Left lobe of liver (tissue), 2 donors: ENCODE data around the gene KRT71. TPM values are rescaled to one million over a fixed set of nuclear protein-coding genes. Genes with fewer than 3 reads are reported as not detected.
A peak's percentile ranks its signal among the peaks of the same experiment; 100 is the strongest.

ENCODE experiments used
- ATAC-seq: fragments of 200-7000 bp; cut with Tn5 transposase; one replicate; pipeline ENCODE4 v1.9.1; 2020; ENCODE audit warnings: mild to moderate bottlenecking, moderate library complexity
- DNase-seq: peaks from one replicate; pipeline ENCODE4 v3.0.0-alpha.2; 2020; ENCODE audit warnings: low spot score
- total RNA-seq: library from RNA; stranded (reverse); gene quantifications from one replicate; pipeline ENCODE4 v1.2.1, GENCODE V29; 2021
- donor health status: DM: no; HTN: no; CAD: no; lungs with moderate emphysema.
- donor health status: DM: no; HTN: yes; CAD: no.

Gene KRT71
- total RNA-seq, 1 donor from 2014 or later = not detected

- DNase-seq (no peak), ATAC-seq (no peak)
These were observed 53.0 kb downstream of the KRT71 start for GRCh38 chr12:52499806-52500560.

DNA sequence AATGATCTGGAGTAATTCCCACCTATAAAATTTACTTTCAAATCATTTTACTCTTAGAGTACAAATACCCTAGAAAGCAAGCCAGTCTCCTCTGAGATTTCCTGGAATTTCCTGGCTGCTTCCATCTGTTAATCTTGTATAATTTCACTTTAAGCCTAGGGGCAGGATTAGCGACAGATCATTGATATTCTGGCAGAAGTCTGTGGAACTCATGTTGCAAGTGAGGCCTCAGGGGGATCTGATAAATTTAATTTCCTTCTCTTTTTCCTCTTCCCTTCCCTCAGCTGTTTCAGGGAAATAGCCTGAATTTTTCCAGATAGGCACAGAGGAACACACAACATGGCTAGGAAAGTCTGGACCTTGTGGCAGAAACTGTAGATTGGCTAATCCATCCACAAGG is 54.0 kb downstream of the KRT71 start:
- DNase-seq (no peak), ATAC-seq (no peak)

GRCh38 chr12:52497975-52498374 is 55.0 kb downstream of the KRT71 start:
- ATAC-seq = no peak
- no peak for DNase-seq

DNA sequence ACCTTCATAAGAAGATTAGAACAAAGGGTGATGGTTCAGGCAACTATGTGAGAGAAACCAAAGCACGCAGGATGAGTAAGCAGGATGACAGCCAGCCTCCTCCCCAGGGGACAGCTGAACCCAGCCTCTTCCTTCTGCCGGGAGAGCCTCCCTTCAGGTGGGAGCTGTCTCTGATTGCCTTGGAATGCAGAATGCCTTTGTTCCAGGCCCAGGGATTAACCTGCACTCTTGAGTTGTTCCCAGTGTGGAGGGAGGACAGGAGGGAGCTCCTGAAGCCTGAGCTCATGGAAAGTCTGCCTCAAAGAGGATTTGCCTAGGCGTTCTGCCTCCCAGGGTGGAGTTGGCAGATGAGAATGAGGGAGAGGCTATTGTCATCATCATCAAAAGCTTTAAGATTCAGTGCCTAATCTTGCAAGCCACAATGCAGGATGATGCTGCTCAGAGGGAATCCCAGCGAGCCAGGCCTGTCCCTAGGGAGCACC is 56.3 kb downstream of the KRT71 start:
- no peak for ATAC-seq
- DNase-seq = no peak

DNA sequence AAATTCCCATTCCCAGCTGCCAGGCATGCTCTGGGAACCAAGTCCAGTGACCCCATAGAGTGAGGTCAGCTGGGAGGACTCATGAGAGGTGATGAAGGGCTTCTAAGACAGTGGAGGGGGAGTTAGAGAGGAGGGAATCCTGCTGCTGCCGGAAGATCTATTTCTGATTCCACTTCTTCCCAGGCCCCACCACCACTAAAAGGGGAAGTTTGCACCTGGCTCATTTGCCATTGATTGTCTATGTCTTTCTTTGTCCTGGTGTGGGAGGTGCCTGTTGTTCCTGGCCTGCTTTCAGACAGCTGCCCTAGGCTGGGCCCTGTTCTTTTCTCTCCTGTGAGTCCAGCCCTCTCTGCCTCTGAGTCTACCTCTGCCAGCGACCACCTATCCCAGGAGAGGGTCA is 56.9 kb downstream of the KRT71 start:
- ATAC-seq = no peak
- DNase-seq = no peak

DNA sequence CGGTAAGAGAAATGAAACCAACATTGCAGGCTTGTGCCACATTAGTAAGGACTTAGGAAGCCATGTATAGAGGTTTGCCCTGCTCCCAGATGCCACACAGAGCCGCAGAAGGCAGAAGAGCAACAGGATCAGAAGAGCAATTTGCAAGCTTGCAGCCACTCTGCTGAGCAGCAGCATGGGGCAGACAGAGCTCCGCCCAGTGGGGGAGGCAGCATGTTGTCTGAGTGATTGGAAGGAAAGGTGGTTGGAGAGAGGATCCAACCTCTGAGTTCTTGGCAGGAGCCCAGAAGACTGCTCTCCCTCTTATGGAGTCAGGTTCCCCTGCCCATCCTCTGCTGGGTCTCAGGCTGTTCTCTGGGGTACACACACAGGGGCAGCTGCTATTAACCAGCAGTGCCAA is 57.6 kb downstream of the KRT71 start:
- ATAC-seq (peak; percentile 25), DNase-seq (no peak)

GRCh38 chr12:52494518-52494917 is 58.4 kb downstream of the KRT71 start:
- no peak for DNase-seq
- ATAC-seq = no peak

DNA sequence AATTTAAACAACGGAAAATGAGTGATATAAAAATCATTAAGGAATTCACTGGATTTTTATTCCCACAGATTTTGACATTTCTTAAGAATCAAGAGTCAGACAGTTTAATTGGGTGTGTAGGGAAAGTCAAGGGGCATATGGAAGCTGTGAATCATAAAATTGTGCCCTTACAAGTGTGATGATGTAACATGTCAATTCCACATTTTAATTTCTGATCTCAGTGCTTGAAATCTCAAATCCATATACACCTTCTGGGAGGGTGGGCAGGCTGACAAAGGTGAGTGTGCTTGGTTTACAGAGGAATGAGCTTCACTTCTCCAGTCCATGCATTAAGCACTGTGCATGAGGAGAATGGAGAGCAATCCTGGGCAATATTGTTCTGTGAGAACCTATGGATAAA is 58.8 kb downstream of the KRT71 start:
- no peak for ATAC-seq

More for the DNA sequence above, 58.8 kb downstream of the KRT71 start:
- DNase-seq = no peak

Other genes with a start within 250 kb of the KRT71 start
- not detected for gene KRT83, start 231.7 kb downstream of the KRT71 start, total RNA-seq
- gene KRT85, start 185.7 kb downstream of the KRT71 start, total RNA-seq = not detected
- gene KRT84, start 167.5 kb downstream of the KRT71 start, total RNA-seq = not detected
- not detected for gene KRT82, start 146.8 kb downstream of the KRT71 start, total RNA-seq
- gene KRT75, start 118.8 kb downstream of the KRT71 start, total RNA-seq = not detected
- not detected for gene KRT6B, start 101.0 kb downstream of the KRT71 start, total RNA-seq
- gene KRT6C, start 79.3 kb downstream of the KRT71 start, total RNA-seq = not detected
- not detected for gene KRT6A, start 59.9 kb downstream of the KRT71 start, total RNA-seq
- gene KRT5, start 32.8 kb downstream of the KRT71 start, total RNA-seq = not detected
- not detected for gene KRT74, start 20.7 kb upstream of the KRT71 start, total RNA-seq
- gene KRT72, start 48.3 kb upstream of the KRT71 start, total RNA-seq = not detected
- gene KRT73, start 65.4 kb upstream of the KRT71 start, total RNA-seq = not detected
- gene KRT2, start 99.1 kb upstream of the KRT71 start, total RNA-seq = not detected
- gene KRT1, start 127.3 kb upstream of the KRT71 start, total RNA-seq = not detected
- gene KRT77, start 150.4 kb upstream of the KRT71 start, total RNA-seq = not detected
- not detected for gene KRT76, start 224.2 kb upstream of the KRT71 start, total RNA-seq
- not detected for gene KRT3, start 243.0 kb upstream of the KRT71 start, total RNA-seq